GM21381 (cell line): Measurements from ENCODE around the gene EPHB2.

Experiments used
- ATAC-seq: cut with Tn5 transposase; IDR thresholded peaks from one replicate; pipeline ENCODE4 v1.9.1; 2021; ENCODE audit warnings: mild to moderate bottlenecking, moderate library complexity; ENCODE audit not compliant: unreplicated experiment

The EPHB2 gene

DNA sequence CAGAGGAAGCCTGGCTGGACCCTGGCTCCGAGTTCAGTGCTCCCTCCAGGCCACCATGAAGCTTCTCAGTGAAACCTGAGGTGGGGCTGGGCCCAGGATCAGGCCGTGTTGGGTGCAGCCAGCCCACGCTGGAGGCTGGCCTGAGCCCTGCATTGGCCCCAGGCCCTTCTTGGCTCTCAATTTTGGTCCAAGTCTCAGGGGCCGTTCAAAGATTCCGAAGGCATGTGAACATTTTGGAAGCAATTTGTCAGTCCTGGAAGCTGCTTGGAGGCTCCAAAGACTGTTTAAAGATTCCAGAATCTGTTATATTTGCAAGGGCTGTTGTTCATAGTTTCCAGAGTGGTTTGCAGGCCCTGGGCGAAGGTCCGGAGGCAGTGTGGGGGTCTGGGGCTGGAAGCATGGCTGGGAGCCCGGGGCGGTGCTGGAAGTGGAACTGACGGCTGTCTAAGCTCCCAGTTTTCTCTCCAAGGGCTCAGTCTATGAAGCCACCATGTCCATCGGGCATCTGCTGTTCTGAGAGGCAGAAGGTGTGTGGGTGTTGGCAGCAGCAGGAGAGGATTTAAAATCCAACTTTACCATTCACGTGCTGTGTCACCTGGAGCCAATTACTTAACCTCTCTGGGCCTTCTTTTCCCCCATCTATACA is 104.9 kb downstream of the EPHB2 start:
- no peak for ATAC-seq

DNA sequence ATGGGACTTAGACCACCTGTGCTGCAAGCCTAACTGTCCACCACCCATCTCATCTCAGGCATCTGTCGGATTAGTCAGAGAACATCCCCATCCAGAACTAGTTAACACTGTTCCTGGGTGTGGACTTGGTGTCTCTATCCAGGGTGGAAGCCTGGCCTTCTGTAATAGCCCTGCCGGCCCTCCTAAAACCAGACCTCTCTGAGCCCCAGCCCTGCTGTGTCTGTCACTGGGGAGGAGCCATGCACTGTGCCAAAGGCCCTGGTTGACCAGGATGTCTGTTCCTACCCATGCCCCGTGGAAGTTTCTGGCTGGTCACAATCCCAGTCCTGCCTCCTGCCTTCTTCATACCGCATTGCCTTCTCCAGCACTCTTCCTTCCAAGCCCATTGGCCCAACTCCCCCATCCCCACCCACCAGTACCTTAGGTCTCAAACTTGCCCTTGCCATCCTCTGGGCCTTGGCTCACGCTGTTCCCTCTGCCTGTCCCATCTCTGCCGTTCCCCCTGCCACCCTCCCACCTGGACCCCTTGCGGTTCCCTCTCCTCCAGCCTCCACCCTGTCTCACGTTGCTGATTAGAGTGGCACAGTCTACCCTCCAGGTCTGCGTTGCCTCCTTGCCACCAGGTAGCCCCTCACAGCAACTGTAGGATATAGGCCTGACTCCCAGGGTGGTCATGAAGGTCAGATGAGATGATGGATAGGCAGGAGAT is 105.6 kb downstream of the EPHB2 start:
- ATAC-seq, result no peak

DNA sequence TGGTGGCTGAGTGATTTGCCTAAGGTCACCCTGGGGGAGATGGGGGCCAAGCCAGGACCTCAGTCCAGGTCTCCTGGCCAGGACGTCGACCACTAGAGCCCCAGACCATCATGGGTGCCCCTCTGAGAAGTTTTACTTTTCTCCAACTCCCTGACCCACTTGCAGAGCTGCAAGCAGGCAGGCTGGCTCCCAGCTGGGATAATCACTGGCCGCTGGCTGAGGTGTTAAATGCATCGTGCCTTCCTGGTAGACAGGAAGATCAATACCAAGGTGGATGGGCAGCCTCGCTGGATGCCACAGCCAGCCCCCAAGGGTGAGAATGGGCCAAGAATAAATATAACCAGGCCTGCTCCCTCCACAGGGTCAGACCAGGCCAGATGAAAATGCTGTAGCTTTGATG is 106.2 kb downstream of the EPHB2 start:
- no peak for ATAC-seq

DNA sequence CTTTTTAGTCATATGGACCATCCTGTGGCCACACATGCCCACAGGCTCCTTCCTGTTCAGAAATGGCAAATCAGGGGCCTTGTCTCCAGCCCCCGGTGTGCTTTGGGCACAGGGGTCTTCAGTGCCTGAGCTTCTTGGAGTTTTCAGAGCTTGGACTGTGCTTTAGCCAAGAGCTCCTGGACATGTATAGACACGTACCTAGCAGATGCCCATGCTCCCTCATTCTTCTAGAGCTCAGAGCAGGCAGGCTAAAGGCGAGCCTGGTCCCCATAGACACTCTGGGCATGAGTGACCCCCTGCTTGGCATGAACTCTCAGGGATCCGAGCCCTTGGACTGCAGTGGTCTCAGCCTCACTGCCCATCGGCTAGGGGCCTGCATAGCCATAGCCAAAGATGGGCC is 106.8 kb downstream of the EPHB2 start:
- ATAC-seq, result no peak

DNA sequence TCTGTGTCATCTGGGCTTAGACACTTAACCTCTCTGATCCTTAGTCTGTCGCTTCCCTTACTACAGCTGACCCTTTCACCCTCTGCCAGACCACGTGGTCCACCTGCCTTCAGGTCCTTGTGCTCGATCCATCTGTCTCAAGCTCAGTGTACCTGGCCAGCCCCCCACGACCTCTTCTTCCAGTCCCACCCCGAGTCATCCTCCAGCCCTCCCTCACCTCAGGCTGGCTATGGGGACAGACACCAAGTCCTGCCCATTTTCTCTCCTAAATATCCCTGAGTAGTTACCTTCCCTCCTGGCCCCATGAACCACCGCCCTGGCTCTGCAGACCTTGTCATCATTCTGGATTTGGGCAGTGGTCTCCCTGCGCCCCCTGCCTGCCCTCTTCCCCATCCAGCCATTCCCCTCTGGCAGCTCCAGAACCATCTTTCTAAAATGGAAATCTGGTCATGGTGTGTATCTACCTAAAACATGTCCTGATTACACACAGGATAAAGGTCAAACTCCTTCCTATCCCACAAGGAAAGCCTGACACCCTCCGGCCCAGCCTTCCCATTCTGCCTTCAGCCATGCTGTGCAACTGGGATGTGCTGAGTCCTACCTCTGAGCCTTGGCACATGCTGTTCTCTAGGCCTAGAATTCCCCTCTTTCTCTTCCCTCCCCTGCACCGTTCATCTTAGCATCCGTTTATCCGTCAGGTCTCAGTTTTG is 107.6 kb downstream of the EPHB2 start:
- no peak for ATAC-seq

DNA sequence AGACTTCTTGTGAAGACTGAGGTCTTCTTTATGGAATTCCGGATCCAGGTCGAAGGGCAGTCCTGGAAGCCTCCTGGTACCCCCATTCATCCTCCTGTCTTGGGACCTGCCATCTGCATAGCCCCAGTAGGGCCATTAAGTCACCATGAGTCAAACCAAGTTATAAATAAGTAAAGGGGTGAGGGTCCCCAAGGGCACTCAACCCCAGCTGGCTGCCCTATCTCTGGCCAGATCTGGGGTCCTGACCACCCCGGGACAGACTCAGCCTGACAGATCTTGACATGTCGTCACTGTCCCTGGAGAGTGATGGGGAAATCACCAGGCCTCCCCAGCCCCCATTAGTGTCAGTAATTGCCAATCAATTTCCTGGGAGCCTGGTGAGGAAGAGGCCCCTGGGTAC is 108.7 kb downstream of the EPHB2 start:
- no peak for ATAC-seq

DNA sequence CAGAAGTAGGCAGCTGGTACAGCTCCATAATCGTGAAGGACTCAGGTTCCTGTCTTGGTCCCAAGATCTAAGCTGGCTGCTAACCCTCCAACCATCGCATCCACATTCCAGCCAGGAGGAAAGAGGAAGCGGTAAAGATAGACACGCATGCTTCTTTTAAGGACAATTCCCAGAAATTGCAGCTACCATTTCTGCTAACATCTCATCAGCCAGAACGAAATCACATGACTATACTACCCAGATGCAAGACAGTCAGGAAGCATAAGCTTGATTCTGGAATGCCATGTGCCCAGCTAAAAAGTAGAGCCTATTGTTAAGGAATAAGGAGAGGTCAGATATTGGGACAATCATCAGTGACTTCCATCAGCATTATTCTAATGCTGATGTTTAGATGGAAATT is 110.4 kb downstream of the EPHB2 start:
- ATAC-seq, result no peak

DNA sequence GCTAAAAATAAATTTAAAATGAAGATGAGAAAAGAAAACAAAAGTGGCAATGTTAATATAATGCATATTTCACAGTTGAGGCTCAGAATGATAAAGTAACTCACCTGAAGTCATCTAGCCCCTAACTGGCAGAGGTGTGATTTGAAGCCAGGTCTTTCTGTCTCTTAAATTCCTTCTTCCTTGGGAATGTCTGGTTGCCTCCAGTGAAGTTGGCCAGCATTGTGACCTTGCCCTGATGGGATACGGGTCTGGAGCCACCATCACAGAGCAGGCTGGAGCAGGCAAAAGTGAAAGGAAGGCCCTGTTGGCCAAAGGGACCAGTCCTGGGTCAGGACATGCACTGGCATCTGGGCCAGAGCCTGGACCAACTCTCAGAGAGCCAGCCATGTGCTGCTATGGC is 111.7 kb downstream of the EPHB2 start:
- no peak for ATAC-seq

DNA sequence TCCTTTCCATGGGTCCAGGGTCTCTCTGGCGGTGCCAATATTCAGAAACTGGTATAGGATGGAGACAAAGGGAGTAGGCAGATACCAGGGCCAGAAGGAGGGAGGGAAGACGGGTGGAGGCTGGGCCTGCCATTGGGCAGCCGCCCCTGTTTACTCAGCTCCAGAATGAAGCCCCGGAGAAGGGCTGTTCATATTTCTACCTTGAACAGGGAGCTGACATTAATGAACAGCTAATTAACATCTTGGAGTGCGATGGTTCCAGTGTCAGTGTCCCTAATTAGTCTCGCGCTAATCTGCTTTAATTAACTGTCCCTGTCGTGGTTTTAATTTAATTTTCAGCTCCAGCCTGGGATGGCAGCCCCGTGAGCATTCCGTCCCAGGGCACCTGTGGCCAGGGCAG is 113.8 kb downstream of the EPHB2 start:
- no peak for ATAC-seq

DNA sequence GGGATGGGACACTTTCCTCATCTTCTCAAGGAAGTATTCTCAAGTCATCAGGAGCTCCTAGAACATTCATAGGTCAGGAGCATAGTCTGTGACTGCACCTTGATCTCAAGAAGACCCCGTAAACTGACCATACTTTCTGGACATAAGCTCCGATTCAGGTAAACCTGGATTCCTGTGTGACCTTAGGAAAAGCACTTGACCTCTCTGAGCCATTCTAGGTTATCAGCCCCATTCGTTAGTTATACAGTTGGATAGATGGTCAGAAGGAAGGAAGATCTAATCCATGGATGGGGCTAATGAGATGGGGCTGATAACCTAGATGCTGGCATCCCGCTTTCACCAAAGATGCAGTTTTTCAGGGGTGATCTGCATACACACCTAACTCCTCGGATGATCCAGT is 114.3 kb downstream of the EPHB2 start:
- ATAC-seq, result no peak

DNA sequence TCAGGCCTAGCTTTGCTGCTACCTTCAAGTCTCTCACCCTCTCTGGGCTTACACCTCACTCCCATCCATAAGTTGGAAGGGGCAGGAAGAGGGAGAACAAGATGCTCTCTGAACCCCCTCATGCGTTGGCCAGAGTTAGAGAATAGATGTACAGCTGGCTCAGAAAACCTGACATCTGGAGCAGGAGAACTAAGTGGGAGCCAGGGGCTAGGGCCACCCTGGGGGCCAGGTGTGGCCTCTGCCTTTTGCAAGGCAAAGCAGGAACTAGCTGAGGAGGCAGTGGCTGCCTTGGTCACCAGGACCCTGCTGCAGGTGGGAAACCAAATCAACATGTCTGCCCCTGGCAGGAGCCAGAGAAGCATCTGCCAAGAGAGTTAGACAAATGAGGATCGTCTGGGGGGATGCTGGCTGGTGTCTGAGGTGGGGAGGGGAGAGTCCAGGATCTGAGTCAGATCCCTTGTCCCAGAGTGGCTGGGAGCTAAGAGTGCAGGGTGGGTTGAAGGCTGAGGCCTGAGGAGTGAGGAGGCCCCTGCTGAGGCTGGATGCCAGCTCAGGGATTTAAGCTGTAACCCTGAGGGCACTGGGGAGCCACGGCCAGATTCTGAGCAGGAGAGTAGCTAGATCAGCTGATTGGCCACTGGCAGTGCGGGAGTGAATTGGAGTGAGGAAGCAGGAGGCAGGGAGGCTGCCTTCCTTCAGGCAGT is 115.0 kb downstream of the EPHB2 start:
- ATAC-seq, result no peak

DNA sequence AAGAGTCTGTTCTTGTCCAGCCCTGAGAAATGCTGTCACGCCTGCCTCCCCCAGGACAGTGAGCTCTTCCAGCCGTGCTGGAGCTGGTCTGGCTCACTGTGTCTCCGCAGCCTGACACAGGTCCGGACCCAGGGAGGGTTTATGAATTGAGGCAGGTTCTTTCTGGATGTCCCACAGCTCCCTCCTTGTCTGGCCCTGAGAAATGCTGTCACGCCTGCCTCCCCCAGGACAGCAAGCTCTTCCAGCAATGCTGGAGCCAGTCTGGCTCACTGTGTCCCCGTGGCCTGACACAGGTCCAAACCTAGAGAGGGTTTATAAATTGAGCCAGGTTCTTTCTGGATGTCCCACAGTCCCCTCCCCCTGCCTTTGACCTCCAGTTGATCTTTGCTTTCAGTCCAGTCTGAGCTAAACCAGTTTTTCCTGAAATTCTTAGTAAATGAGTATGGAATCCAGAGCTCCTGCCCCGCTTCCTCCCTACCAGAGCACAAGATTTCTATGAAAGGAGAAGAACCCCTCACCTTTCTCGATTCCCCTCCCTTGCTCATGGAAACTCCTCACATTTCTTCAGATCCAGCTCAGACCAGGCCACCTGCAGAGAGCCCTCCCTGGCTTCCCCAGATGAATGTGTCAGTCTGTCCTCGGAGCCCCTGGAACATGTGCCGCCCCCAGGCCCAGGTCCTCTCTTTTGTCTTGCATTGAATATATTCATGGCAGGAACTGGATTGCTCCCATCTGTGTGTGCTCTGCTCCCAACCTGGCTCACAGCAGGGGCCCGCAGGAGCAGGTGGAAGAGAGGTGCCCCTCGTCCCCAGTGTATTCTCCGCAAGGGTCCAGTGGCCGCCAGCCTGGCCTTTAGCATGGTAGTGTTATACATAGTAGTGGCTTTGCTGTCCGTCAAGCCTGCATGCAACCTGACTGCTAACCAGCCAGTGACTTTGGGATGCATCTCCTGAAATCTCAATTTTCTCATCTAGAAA is 116.3 kb downstream of the EPHB2 start:
- no peak for ATAC-seq

DNA sequence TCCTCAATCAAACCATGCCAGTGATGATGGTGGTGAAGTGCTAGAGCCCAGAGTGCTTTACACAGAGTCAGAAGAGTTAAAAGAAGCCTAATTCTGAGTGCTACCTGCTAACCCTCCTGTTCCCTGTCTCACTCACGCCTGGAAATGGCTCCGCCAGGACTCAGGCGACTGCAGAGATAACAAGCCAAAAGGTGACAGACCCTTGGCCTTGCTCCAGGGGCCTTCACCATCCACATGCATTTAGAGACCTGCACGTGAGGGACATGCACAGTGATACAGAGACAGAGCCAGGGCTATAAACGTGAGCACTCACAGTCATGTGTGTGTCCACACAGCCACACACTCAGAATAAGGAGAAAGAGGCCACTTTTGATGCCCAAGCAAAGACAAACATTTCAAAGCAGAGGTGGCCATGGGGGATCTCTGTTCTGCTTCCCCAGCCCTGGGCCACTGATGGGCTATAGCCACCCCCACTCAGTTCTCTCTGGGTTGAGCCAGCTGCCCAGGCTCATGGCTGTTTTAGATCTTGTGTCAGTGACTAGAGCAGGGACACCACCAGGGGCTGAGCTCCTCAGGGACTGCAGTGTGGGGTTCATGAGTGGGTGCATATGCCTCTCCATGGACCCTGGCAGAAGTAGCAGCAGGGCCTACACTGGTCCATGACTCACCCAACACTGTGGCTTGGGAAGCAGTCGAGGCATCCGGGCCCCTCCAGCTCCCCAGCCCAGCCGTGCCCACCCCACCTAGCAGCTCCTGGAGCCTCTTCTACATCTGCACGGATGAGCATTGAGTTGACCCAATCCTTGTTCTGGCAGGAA is 117.2 kb downstream of the EPHB2 start:
- no peak for ATAC-seq

DNA sequence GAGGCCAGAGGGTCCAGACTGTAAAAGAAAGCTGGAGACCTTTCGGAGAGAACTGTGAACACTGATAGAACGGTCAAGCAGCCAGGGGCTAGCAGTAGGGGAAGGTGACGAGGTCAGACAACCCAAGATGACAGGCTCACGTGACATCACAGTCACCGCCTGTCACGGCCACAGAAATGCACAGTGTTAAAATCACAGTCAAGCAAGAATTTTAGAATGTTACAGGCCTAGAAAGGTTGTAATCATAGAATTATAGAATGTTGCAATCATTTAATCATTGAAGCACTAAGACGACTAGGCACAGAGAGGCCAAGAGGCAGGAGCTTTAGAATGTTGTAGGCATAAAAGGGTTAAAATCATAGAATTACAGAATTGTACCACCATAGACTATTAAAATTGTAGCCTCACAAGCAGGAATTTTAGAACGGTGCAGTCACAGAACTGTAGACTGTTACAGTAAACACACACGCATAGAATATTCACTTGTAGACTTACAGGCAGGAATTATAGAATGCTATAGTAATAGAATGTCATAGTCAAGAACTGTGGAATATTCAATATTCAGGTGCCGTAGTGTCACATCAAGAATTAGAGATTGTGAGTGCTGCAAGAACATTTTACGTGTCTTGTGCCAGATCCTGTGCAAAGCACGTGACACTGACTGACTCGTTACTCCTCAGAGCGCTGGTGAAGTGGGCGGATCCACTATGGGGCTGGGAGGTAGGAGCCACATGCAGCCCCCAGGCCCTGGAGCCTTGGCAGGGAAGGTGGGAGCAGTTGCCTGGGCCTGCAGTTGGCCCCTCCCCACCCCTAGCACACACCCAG is 118.1 kb downstream of the EPHB2 start:
- no peak for ATAC-seq

DNA sequence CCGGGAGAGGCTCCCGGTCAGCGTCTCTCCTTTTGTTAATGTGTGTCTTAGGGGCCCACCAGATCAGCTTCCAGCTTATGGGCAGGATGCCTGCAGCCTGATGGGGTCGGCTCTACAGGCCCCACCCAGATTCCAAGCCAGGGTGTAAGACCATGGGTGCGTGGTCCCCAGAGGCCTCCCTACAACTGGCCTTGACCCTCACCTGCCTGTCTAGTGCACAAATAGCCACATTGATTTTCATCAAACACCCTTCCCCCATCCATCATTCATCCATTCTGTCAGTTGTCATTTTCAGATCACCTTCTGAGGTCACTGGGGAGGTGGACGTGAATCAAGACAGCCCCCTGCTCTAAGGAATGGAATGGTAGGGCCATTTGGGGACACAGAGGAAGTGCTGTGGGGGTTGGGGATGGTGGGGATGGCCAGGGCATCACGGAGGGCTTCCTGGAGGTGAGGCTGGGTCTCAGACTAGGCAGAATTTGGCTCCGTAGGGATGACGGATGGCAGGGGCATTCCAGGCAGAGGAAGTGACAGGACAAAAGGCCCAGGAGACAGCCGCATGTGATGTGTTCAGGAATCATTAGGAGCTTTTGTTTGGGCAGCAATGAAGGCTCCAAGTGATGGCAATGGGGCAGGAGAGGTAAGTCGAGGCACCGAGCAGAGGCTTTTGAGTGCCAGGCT is 118.8 kb downstream of the EPHB2 start:
- no peak for ATAC-seq

DNA sequence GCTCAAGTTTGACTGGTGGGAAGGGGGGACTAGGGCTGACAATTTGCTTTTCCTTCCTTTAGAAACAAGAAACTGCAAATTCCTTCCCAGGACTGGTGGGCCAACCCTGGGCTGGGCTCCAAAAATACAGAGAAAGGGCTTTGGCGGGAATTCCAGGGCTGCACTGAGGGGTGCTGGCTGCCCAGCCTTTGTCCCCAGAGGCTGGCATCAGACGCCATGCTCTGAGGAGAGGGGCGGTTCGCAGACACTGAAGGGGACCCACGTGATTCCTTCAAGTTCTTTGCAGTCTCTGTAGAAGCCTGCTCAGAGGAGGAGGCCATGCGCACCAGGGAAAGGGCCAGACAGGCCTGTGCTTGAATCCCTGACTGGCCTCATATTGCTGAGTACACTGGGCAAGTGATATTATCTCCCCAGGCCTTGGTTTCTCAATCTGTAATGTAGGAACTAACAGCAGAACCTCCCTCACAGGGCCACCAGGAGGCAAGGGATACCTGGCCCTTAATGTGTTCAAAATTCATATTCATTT is 119.5 kb downstream of the EPHB2 start:
- no peak for ATAC-seq

DNA sequence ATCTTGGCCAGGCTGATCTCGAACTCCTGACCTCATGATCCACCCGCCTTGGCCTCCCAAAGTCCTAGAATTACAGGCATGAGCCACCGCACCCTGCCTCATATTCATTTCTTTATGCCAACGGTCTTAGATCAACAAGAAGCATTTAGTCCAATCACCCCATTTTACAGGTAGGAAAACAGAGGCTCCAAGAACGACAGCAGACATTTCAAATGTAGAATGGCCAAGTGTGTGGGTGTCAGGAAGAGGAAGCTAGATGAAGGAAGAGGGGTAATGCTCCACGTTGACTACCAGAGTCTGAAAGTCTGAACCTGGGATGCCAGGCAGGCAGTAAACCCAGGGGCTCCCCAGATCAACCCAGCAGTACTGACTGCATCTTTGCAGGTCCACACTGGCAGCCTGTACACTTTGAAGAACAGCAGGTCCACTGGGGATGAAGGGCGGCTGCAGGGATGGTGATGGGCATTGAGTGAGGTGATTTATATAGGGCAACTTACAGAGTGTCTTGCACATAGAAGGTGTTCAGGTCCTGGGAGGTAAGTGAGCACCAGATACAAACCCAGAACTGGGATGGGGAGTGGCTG is 120.2 kb downstream of the EPHB2 start:
- ATAC-seq, result no peak
